Glomerular endothelial cell (primary cell): Measurements from ENCODE around the gene KRTAP5-10. TPM values are rescaled to one million over a fixed set of nuclear protein-coding genes. Genes with fewer than 3 reads are reported as not detected.
"Not testable (repeated sequence)": the region's sequence is repeated elsewhere in the genome, so short reads cannot be mapped to it uniquely, and the experiment has no call there.

Experiments
- DNase-seq: peaks from one replicate; pipeline ENCODE4 v3.0.0-alpha.2; 2011; ENCODE audit warnings: low read depth, low spot score; ENCODE audit errors: extremely low read depth
- total RNA-seq: library from RNA; depleted of rRNA; stranded (reverse); fragments of >200 nt; gene quantifications from 2 replicates; pipeline ENCODE4 v1.2.3, GENCODE V29; 2015

Gene KRTAP5-10
- total RNA-seq, 1 donor from 2014 or later: not detected

DNA sequence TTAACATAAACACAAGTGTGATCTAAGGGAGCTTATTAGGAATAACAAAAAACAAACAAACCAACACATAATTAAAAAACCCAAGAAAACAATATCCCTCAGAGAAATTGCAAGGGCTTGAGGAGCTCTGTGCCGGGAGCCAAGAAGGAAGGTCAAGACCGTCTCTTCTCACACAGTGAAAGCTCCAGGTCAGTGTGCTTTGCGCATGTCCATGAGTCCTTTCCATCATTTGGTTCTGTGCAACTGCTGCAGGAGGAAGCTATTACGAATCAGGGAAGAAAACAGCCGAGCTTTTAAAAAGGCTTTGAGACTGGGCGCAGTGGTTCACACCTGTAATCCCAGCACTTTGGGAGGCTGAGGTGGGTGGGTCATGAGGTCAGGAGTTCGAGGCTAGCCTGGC is 23.0 kb upstream of the KRTAP5-10 start:
- no peak for DNase-seq

DNA sequence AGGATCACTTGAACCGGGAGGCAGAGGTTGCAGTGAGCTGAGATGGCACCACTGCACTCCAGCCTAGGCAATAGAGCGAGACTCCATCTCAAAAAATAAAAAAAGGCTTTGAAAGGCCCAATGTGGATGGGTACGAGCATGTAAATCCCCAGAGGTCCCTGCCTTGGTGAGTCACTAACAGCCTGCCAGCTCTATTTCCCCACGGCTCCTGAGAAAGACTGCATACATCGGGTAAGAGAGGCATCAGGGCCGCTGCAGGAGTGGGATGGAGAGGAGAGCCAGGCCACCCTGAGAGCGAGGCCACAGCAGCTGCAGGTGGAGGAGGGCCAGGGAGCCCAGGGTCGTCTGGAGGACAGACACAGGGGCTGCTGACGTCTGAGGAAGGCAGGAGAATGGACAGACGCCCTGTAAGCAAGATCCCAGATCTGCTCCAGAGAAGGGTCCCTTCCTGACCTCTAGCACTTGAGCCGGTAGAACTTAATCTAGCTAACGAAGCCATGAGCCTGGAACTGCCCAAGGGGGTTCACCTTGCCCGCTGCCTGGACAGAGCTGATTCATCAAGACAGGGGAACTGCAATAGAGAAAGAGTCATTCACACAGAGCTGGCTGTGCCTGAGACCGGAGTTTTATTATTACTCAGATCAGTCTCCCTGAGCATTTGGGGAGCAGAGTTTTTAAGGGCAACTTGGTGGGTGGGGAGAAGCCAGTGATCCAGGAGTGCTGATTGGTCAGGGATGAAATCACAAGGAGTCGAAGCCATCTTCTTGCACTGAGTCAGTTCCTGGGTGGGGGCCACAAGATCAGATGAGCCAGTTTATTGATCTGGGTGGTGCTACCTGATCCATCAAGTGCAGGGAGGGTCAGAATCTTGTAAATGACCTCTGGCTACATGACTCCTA is 22.2 kb upstream of the KRTAP5-10 start:
- no peak for DNase-seq

DNA sequence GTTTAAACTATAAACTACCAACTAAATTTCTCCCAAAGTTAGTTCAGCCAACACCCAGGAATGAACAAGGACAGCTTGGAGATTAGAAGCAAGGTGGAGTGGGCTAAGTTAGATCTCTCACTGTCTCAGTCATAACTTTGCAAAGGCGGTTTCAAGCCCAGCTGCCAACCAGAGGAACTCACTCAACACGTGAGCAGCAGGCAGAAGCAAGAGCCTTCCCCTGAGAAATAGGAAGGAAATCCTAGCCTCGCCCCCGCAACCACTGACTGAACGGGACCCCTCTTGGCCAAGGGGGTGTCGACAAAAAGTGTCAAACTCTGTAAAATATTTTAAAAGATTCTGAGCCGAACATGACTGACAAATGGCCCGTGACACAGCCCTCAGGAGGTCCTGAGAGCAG is 21.5 kb upstream of the KRTAP5-10 start:
- DNase-seq: no peak

DNA sequence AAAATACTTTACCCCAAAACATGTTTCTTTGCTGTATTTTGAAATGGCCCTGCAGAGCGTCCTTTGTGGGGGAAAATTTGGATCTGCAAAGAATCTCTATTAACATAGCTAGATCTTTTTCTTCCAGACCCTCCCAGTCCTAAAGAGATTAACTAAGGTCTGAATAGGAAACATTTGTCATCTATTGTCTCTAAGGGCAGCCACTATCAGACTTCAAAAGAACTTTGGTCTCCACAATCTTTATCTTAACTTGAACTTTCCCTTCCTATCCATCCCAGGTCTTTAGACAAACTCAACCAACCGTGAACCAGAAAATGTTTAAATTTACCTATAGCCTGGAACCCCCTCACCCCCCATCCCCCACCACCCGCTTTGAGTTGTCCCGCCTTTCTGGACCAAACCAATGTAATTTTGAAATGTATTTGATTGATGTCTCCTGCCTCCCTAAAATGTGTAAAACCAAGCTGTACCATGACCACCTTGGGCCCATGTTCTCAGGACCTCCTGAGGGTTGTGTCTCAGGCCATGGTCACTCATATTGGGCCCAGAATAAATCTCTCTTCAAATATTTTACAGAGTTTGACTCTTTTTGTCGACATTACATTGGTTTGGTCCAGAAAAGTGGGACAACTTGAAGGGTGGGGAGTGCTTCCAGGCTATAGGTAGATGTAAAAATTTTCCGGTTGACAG is 20.7 kb upstream of the KRTAP5-10 start:
- DNase-seq: no peak

DNA sequence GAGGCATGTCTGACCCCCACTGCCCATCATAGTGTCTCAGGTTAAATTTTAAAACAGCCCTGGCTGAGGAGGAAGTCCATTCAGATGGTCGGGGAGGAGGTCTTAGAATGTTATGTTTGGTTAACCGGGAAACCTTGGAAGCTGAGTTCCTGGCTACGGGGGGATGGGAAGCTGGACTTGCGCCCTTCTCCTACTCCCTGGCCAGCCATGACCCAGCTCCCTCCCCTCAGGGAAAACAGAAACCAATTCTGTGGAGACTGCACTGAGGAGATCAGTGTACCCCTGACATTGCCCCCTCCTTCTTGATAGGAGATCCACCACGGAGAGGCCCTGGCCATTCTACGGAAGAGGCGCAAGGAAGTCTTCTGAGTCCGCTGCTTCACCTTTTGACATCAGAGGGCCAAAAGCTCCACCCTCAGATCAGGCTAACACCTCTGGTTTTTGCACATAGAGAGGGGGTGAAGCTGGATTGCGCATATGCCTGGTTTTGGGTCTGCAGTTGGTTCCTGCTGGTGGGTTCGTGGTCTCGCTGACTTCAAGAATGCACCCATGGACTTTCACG is 19.9 kb upstream of the KRTAP5-10 start:
- no peak for DNase-seq

DNA sequence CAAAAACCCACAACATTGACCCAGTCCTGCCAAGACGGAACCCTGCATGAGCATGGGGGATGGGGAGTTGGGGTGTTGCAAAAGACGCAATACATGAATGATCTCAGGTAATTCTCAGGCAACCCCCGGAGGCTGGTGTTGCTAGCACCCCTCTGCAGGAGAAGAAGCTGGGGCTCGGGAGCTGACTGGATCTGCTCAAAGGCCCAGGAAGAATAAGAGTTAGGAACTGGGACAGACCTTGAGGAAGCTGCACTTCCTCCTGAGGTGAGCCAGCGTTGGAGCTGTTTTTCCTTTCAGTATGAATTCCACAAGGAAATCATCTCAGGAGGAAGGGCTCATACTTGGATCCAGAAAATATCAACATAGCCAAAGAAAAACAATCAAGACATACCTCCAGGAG is 17.2 kb upstream of the KRTAP5-10 start, which contains the start of gene KRTAP5-9:
Gene KRTAP5-9, plus strand, starts transcription at position 301 of the 400 bp plus-strand sequence. CDS start 238 bp downstream, outside the sequence.
- no peak for DNase-seq

DNA sequence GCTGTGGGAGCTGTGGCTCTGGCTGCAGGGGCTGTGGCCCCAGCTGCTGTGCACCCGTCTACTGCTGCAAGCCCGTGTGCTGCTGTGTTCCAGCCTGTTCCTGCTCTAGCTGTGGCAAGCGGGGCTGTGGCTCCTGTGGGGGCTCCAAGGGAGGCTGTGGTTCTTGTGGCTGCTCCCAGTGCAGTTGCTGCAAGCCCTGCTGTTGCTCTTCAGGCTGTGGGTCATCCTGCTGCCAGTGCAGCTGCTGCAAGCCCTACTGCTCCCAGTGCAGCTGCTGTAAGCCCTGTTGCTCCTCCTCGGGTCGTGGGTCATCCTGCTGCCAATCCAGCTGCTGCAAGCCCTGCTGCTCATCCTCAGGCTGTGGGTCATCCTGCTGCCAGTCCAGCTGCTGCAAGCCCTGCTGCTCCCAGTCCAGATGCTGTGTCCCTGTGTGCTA is 16.6 kb upstream of the KRTAP5-10 start:
- DNase-seq: no peak

DNA sequence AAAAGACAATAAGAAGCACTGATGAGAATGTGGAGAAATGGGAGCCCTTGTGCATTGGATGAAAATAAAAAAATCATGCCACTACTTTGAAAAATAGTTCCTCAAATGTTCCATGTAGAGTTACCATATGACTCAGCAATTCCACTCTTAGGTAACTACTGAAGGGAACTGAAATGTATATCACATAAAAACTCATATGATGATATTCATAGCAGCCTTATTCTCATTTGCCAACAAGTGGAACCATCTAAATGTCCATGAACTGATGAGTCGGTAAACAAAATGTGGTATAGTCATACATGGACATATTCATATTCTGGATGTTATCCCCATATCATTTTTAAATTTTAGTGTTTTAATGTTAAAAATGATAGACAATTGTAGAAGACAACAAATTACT is 13.7 kb upstream of the KRTAP5-10 start:
- no peak for DNase-seq

DNA sequence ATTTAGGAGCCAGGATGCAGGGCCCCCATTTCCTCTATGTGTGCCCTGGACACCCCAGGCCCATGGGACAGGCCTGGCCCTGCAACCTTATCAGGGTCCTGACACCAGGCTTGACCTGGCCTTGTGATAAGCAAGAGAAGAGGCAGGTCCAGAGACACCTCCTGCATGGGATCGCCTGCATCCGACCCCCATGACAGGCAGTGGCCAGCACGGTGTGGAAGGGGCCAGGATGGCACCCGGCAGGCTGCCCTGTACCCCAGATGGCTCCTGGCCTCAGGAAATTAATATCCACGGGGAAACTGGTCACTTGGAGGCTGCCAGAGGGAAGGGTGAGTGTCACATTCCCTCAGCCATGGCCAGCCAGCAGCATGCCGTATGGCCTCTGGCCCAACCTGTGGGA is 10.4 kb upstream of the KRTAP5-10 start:
- no peak for DNase-seq

DNA sequence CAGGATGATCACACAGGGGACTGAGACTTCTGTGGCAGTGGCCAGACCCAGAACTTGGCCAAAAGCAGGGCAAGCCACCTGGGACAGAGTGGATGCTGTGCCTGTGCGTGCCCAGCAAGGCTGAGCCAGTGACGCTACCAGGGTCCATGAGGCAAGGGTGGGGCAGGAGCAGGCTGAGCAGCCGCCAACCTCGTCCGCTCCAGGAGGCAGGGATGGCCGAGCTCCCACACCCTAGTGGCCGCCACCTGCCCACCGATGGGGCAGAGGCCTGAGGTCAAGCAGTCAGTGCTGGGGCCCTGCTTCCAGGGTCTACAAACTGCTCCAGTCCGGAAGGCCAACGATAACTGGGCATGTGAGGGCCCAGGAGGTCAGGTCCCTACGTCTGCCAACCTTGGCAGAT is 9.9 kb upstream of the KRTAP5-10 start:
- DNase-seq: no peak

DNA sequence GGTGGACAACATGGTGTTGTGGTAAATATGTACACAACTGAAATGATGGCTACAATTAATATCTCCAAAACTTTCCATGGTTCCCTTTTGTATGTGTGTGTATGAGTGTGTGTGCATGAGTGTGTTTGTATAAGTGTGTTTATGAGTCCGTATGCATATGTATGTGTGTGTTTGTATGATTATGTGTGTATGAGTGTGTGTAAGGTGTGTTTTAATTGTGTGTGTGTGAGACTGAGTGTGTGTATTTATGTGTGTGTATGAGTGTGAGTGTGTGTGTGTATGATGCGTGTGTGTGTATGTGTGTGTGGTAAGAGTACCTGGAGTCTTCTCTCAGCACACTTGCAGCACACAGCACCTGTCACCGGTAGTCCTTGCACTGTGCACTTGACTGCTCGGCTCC is 9.3 kb upstream of the KRTAP5-10 start:
- DNase-seq: no peak

DNA sequence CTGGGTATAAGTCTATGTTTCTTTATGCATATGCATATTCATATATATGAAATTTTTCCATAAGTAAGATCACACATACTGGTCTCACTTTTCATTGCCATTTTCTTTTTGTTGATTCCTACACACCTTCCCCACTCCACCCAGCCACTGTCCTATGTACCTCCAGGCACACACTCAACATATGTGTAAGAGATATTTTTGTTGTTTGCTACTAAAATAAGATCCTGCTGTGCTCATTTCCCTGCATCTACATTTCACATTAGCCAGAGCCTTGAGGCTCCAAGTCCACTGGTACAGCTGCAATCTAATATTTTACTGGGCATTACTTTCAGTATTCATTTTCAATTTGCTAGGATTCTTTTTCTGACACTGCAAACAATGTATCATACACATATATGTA is 8.1 kb upstream of the KRTAP5-10 start:
- DNase-seq: no peak

DNA sequence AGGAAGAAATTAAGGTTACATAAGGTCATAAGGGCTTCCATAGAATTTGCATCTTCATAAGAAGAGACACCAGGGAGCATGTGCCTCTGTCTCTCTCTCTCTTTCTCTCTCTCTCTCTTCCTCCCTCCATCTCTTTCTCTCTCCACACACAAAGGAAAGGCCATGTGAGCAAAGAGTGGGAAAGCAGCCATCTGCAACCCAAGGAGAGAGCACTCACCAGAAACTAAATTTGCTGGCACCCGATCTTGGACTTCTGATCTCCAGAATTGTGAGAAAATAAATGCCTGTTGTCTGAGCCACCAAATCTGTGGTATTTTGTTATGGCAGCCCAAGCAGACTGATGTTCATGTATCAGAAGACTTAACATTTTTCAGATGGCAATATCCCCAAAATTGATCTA is 6.4 kb upstream of the KRTAP5-10 start:
- DNase-seq: no peak

DNA sequence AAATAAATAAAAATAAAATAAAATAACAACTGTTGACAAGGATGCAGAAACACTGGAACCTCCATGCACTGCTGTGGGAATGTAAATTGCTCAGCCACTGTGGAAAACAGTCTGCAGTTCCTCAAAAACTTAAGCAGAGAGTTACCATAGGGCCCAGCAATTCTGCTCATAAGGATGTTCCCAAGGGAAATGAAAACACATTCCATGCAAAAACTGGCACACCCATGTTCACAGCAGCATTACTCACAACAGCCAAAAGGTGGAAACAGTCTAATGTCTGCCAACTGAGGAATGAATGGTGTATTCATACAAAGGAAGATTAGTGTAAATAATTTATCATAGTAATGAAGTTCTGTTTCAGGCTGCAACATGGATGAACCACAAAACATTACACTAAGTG is 3.2 kb upstream of the KRTAP5-10 start:
- DNase-seq: no peak

DNA sequence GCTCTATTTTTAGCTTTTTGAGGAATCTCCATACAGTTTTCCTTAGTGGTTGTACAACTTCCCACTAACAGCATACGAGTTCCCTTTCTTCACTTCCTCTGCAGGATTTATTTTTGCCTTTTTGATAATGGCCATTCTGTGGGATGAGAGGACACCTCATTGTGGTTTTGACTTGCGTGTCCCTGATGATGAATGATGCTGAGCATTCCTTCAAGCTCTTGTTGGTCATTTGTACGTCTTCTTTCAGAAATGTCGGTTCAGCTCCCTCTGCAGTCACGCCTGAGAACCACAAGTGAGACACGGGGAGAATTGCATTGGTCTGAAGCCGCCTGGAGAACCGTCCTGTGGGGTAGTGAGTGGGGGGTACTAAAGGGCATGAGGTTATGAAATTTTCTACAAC is 2.0 kb upstream of the KRTAP5-10 start:
- peak; percentile 36 for DNase-seq

DNA sequence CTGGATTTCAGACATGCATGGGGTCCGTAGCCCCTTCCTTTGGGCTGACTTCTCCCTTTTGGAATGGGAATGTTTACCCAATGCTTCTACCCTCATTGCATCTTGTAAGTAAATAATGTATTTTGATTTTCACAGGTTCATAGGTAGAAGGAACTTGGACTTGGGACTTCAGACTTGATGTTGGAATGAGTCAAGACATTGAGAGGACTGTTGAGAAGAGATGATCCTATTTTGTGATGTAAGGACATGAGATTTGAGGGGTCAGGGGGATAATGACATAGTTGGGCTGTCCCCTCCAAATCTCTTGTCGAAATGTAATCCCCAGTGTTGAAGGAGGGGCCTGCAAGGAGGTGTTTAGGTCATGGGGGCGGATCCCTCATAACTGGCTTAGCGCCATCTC is 933 bp upstream of the KRTAP5-10 start:
- DNase-seq: no peak

DNA sequence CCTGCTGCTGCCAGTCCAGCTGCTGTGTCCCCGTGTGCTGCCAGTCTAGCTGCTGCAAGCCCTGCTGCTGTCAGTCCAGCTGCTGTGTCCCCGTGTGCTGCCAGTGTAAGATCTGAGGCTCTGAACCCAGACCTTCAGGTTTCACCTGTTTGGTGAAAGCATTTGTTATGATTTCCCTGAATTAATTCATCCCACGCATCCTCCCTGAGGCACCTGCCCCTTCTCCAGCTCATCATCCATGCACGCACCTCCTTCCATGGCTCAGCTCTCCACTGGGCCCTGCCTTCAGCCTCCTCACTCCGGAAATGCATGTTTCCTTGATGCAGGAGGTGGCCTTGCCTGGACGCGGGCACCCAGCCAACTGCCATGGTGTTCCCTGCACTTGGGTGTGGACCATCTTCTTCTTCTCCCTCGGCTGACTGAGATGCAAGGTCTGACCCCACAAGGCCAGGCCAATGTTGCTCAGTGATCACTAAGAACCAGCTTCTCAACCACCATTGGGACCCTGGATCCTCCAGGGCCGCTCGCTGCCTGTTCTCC is 788 bp downstream of the KRTAP5-10 start:
- no peak for DNase-seq

DNA sequence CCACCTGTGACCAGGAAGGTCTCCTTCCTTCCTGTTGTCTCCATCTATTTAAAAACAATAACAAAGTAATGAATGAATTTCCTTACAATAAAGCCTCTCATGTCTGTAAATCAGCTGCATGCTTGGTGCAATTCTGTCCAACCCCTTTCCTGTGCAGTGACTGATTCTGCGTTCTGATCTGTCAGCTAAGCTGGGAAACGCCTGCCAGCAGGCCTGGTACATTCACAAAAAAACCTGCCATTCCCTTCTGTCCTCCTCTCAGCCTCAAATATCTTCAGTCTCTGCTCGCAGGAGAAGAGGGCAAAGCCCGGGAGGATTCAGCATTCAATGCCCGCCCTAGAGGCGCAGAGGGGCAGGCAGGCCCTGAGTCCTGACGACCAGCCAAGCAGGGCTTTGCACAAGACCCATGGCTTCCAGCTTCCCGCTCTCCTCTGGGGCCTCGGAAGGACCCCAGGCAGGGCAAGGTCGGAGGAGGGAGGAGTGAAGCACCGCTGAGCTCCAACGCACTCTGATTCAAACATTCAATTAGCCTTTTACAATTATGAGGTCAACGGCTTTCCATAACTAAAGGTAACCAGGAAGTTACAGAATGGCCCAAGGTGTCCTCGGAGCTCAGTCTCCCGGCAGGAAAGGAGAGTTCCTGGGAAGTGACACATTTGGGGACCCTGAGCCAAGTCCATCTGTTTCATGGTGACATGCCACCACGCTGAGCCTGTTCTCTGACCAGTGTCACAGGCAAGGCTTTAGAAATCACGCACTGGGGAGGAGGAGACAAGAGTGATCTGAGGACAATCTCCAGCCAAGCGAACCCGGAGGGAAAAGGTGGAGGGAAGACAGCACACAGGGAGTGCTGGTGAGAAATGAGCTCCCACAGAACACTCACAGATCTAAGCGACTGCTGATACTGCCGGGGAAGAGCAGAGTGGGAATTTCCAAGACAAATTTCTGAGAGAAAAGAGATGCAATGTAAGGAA is 1.6 kb downstream of the KRTAP5-10 start:
- DNase-seq: not testable (repeated sequence)

DNA sequence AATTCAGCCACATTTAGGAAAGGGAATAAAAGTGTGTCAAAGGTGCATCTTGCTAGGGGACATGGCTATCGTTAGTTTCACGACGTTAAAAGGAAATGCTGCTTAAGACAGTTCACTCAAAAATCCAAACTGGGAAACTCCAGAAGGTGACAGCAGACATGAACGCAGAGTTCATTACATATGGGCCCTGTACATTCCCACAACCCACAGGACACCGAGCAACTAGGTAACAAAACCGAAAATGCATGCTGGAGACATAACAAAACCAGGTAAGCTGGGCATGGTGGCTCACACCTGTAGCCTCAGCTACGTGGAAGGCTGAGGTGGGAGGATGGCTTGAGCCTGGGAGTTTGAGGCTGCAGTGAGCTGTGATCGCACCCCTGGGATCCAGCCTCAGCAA is 2.3 kb downstream of the KRTAP5-10 start:
- not testable (repeated sequence) for DNase-seq

DNA sequence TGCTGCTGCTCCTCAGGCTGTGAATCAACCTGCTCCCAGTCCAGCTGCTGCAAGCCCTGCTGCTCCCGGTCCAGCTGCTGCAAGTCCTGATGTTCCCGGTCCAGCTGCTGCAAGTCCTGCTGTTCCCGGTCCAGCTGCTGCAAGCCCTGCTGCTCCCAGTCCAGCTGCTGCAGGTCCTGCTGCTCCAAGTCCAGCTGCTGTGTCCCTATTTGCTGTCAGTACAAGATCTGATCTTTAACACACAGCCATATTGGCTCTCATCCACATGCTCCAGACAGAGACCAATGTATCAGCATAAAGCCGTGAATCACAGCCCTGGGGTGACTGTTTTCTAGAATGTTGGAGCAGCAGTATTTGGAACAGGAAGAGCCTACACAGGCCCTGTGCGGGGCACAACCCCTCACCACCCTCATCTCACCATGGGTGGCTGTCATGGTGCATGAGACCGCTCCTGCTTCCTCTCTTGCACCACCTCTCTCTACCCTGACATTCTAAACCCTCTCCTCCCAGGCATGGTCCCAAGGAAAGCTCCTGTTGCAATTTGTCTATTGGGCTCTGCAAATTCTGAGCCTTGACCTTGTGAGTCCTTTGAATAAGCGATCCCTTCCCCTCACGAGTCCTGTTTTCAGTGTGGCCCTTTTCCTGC is 3.5 kb downstream of the KRTAP5-10 start:
- no peak for DNase-seq
